Kidney (tissue), 14 donors: ENCODE results near the gene SYAP1. TPM values are rescaled to one million over a fixed set of nuclear protein-coding genes. Genes with fewer than 3 reads are reported as not detected.

Experiments
- DNase-seq, 5 donors: peaks; one replicate each; pipeline ENCODE4 v3.0.0-alpha.2; 2013 to 2020
- FAIRE-seq: peaks from 2 replicates; lab custom pipeline; 2012; peaks lifted over from hg19 to GRCh38; lab: Jason Lieb, UNC
- H3K27ac ChIP-seq, 2 donors: one replicate each; pipeline ENCODE4 v1.7.0; 2013; ENCODE audit warnings: low read depth in 2 of 2, low read length in 2 of 2, inconsistent platforms in 1 of 2
- H3K27me3 ChIP-seq: one replicate; pipeline ENCODE4 v1.7.1; 2013; ENCODE audit warnings: low read length, inconsistent platforms; ENCODE audit not compliant: control insufficient read depth, insufficient read depth
- H3K36me3 ChIP-seq, 3 donors: one replicate each; pipeline versions ENCODE4 v1.7.0 to v1.7.1; 2013; ENCODE audit warnings: low read length in 3 of 3, control low read depth in 1 of 3, inconsistent platforms in 1 of 3; ENCODE audit not compliant: insufficient read depth in 3 of 3, control insufficient read depth in 2 of 3
- H3K4me1 ChIP-seq, 3 donors: one replicate each; pipeline versions ENCODE4 v1.7.0 to v1.7.1; 2013; ENCODE audit warnings: low read length in 3 of 3, inconsistent platforms in 1 of 3, low read depth in 1 of 3; ENCODE audit not compliant: control insufficient read depth in 2 of 3, insufficient read depth in 2 of 3
- H3K4me3 ChIP-seq, 3 donors: one replicate each; pipeline versions ENCODE4 v1.7.0 to v1.8.1; 2013; ENCODE audit warnings: low read length in 3 of 3, control low read depth in 1 of 3, inconsistent platforms in 1 of 3
- H3K9ac ChIP-seq, 3 donors: one replicate each; pipeline versions ENCODE4 v1.7.0 to v1.7.1; 2013; ENCODE audit warnings: low read length in 3 of 3, control low read depth in 1 of 3, inconsistent platforms in 1 of 3
- H3K9me3 ChIP-seq, 3 donors: one replicate each; pipeline versions ENCODE4 v1.7.0 to v1.7.1; 2013; ENCODE audit warnings: low read length in 3 of 3, control low read depth in 1 of 3, inconsistent platforms in 1 of 3; ENCODE audit not compliant: control insufficient read depth in 2 of 3, insufficient read depth in 1 of 3
- intact Hi-C: fragments of 100-400 bp; cut with DNase I; formaldehyde crosslinking; loops from one replicate; pipeline ENCODE4 v1.11.1; 2022
- polyA plus RNA-seq: library from polyadenylated mRNA; stranded (reverse); fragments of 350-450 nt; fragmentation: Illumina TruSeq; extraction: RNeasy Lipid Tissue Mini Kit (QIAGEN cat#74804); gene quantifications from one replicate; pipeline ENCODE4 v1.2.3, GENCODE V29; 2014; ENCODE audit warnings: low read depth, low replicate concordance; ENCODE audit not compliant: insufficient read depth
- total RNA-seq: library from RNA; stranded (reverse); fragmentation: NEBNext Ultra II Directional; extraction: Animal tissue kit (Norgen Biotek cat#: 25700); gene quantifications from one replicate; pipeline ENCODE4 v1.2.1, GENCODE V29; 2021
- TF ChIP-seq, protein P1 (sequence below): IDR thresholded peaks from 3 replicates; pipeline ENCODE4 v1.5.1; 2012; ENCODE audit warnings: mild to moderate bottlenecking, moderate library complexity, borderline replicate concordance; ENCODE audit not compliant: insufficient read depth; ENCODE audit errors: extremely low read depth
- donor health status: control.
- donor health status: control.
- donor health status: control.
- donor health status: control.
- donor health status: control.
- donor health status: DM: yes; HTN: yes; CAD: no.
- donor health status: Normal renal cell carcinoma (clear cell type).

The SYAP1 gene
- total and polyA plus RNA-seq, 2 donors from 2014 or later = 16.6 to 40.3 TPM

DNA sequence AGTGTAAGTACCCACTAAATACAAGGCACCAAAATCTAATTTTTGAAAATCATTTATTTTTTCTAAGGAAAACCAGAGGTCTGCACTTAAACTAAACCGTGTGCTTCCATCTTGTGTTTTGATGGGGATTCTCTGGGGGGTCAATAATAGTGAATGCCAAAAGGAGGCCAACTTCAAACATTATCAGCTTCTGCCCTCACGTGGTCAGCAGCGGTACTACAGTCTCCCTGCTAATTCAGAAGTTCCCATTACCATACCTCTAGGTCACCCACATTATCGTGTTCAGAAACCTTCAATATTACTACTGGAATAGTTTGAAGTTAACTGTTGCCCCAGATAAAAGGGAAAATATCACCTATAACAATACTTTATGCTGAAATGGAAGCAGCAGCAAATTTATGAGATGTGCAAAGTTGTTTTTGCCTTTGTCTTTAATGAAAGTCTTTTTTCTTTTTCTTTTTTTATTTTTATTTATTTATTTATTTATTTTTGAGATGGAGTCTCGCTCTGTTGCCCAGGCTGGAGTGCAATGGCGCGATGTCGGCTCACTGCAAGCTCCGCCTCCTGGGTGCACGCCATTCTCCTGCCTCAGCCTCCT, 24.2 kb upstream of the SYAP1 start:
- peak; percentile 72 for FAIRE-seq
- peak in 4 of 5 donors; percentile 45 to 59 (median 52) for DNase-seq

DNA sequence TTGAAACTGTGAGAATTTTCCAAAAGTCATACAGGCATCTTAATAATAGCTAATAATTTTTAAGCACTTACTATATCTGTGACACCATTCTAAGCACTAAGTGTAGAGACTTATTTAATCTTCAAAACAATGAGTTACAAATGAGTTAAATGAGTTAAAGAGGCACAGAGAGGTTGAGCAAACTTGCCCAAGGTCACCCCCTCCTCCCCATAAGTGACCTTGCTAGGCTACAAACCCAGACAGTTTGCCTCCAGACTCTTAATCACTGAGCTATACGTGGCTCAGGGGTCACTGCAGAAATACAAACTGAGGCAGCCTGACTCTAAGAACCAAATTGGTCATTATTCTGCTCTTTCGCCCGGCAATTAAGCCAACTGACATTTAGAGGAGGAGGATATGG, 22.5 kb upstream of the SYAP1 start:
- Histone ChIP-seq H3K36me3 (no peaks in the 10 kb centered on the region), H3K27ac (no peak overlapping the region), H3K4me1 (no peaks in the 10 kb centered on the region), H3K9ac (no peak overlapping the region), H3K4me3 (no peak overlapping the region), H3K9me3 (no peaks in the 10 kb centered on the region), H3K27me3 (no peaks in the 10 kb centered on the region)
- FAIRE-seq = no peak
- TF ChIP-seq, protein P1, sequence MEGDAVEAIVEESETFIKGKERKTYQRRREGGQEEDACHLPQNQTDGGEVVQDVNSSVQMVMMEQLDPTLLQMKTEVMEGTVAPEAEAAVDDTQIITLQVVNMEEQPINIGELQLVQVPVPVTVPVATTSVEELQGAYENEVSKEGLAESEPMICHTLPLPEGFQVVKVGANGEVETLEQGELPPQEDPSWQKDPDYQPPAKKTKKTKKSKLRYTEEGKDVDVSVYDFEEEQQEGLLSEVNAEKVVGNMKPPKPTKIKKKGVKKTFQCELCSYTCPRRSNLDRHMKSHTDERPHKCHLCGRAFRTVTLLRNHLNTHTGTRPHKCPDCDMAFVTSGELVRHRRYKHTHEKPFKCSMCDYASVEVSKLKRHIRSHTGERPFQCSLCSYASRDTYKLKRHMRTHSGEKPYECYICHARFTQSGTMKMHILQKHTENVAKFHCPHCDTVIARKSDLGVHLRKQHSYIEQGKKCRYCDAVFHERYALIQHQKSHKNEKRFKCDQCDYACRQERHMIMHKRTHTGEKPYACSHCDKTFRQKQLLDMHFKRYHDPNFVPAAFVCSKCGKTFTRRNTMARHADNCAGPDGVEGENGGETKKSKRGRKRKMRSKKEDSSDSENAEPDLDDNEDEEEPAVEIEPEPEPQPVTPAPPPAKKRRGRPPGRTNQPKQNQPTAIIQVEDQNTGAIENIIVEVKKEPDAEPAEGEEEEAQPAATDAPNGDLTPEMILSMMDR = no peak
- intact Hi-C loops = no loop called here
- DNase-seq = no peak

More for the DNA sequence above, 24.2 kb upstream of the SYAP1 start:
- Histone ChIP-seq H3K9ac (no peak overlapping the region), H3K27ac (no peak overlapping the region), H3K4me3 (no peak overlapping the region), H3K36me3 (no peaks in the 10 kb centered on the region), H3K4me1 (no peaks in the 10 kb centered on the region), H3K27me3 (no peaks in the 10 kb centered on the region), H3K9me3 (no peaks in the 10 kb centered on the region)
- TF ChIP-seq, protein P1 = peak; percentile 78
- intact Hi-C loops = no loop called here

DNA sequence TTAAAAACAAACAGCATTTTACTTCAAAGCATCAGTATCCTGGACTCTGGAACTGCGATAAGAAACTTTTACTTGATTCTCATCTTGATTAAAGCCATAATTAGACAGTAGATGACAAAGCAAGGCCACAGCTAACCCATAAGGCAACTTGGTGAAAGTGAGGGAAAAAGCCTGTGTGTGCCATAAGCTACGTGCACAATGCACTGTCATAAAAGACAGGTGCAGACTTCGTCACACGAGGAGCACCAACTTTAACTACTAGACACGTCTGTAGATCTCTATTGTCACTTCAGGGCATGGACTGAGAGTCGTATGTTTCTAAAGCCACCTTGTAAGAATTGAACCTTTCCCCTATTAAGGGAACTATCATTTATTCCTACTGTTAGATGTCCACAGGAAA, 20.0 kb upstream of the SYAP1 start:
- no peak overlapping the region for H3K4me3 ChIP-seq
- DNase-seq = no peak
- no peaks in the 10 kb centered on the region for H3K9me3 ChIP-seq
- H3K4me1 ChIP-seq = no peaks in the 10 kb centered on the region
- FAIRE-seq = no peak
- intact Hi-C loops = no loop called here
- no peaks in the 10 kb centered on the region for H3K36me3 ChIP-seq
- no peak overlapping the region for H3K9ac ChIP-seq
- H3K27ac ChIP-seq = no peak overlapping the region
- no peaks in the 10 kb centered on the region for H3K27me3 ChIP-seq
- TF ChIP-seq, protein P1 = no peak

DNA sequence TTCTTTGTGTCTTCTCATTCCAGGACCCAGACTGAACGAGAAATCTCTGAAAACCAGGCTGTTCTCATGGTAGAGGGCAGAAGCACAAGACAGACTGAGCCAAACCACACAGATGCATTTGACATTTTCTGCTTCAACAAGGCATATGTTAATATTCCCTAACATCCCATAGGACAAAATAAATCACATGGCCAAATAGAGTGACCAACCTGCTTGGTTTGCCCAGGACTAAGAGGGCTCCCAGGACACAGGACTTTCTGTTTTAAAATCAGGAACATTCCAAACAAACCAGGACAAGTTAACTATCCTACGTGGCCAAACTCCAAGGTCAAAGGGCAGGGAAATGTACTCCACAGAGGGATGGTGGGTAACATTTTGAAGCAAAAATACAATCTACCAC, 18.7 kb upstream of the SYAP1 start:
- H3K27me3 ChIP-seq = no peaks in the 10 kb centered on the region
- no peak for DNase-seq
- H3K9me3 ChIP-seq = no peaks in the 10 kb centered on the region
- H3K4me3 ChIP-seq = no peak overlapping the region
- no peak overlapping the region for H3K9ac ChIP-seq
- no peaks in the 10 kb centered on the region for H3K36me3 ChIP-seq
- intact Hi-C loops = no loop called here
- FAIRE-seq = no peak
- H3K27ac ChIP-seq = no peak overlapping the region
- TF ChIP-seq, protein P1 = no peak
- H3K4me1 ChIP-seq = no peaks in the 10 kb centered on the region
